ENCODE data around the gene ZNF609. TPM values are rescaled to one million over a fixed set of nuclear protein-coding genes. Genes with fewer than 3 reads are reported as not detected.

ZNF609 gene
- total RNA-seq, 3 donors from 2014 or later (not counting 1 experiment from before 2014, with no cell fraction given): 40.3 to 59.7 (median 55.3) TPM

GRCh38 chr15:64617727-64618126 is 157.3 kb downstream of the ZNF609 start:
- Mint-ChIP-seq H3K9me3 (no peaks in the 10 kb centered on the region), H3K4me3 (no peak overlapping the region)

GRCh38 chr15:64618138-64618537 is 157.8 kb downstream of the ZNF609 start:
- DNase-seq: no peak

More at GRCh38 chr15:64617727-64618126, 157.3 kb downstream of the ZNF609 start:
- DNase-seq (no peak), ATAC-seq (no peak)
- peaks cover 22% of the 10 kb centered on the region for H3K4me1 ChIP-seq (ENCODE audit: control insufficient read depth, insufficient read depth, low read length)
- no CpG with 5 or more reads among the region's 1 CpG for WGBS (ENCODE audit: insufficient coverage)
- H3K27ac ChIP-seq (ENCODE audit: low read length): no peak overlapping the region
- Mint-ChIP-seq H3K27ac (no peak overlapping the region), H3K36me3 (no peaks in the 10 kb centered on the region), H3K27me3 (ENCODE audit: low read depth in 2 of 2) (no peaks in the 10 kb centered on the region), H3K4me1 (peaks cover 42 to 54% of the 10 kb centered on the region in 2 donors)
- intact Hi-C loops (cut with micrococcal nuclease): no loop called here
- TF ChIP-seq CTCF (IDR thresholded peaks at IDR 0.05): no peak
- H3K27me3 ChIP-seq (ENCODE audit: control insufficient read depth, insufficient read depth, low read length): no peaks in the 10 kb centered on the region
- no peak overlapping the region for H3K4me3 ChIP-seq (ENCODE audit: low read length)
- H3K36me3 ChIP-seq (ENCODE audit: control insufficient read depth, insufficient read depth, low read length): no peaks in the 10 kb centered on the region
- H3K9me3 ChIP-seq (ENCODE audit: control insufficient read depth, insufficient read depth, low read length): no peaks in the 10 kb centered on the region

GRCh38 chr15:64618540-64618939 is 158.2 kb downstream of the ZNF609 start:
- H3K4me3 Mint-ChIP-seq: no peak overlapping the region
- peaks cover 50 to 62% of the 10 kb centered on the region in 2 donors for H3K4me1 Mint-ChIP-seq
- Histone ChIP-seq H3K4me1 (ENCODE audit: control insufficient read depth, insufficient read depth, low read length) (peaks cover 29% of the 10 kb centered on the region), H3K27ac (ENCODE audit: low read length) (no peak overlapping the region), H3K9me3 (ENCODE audit: control insufficient read depth, insufficient read depth, low read length) (no peaks in the 10 kb centered on the region), H3K27me3 (ENCODE audit: control insufficient read depth, insufficient read depth, low read length) (no peaks in the 10 kb centered on the region), H3K36me3 (ENCODE audit: control insufficient read depth, insufficient read depth, low read length) (no peaks in the 10 kb centered on the region), H3K4me3 (ENCODE audit: low read length) (no peak overlapping the region)
- no peak for TF ChIP-seq CTCF (IDR thresholded peaks at IDR 0.05)
- peak overlapping the region in 1 of 2 donors; percentile 4 for H3K27ac Mint-ChIP-seq
- intact Hi-C loops (cut with micrococcal nuclease): no loop called here
- no peaks in the 10 kb centered on the region for H3K9me3 Mint-ChIP-seq
- ATAC-seq (no peak), DNase-seq (no peak)
- no peaks in the 10 kb centered on the region for H3K27me3 Mint-ChIP-seq (ENCODE audit: low read depth in 2 of 2)
- 96% methylated on average over 11 of the region's 11 CpGs for WGBS (ENCODE audit: insufficient coverage)
- H3K36me3 Mint-ChIP-seq: no peaks in the 10 kb centered on the region

More at GRCh38 chr15:64618138-64618537, 157.8 kb downstream of the ZNF609 start:
- no peaks in the 10 kb centered on the region for H3K36me3 Mint-ChIP-seq
- 94% methylated on average over 5 of the region's 5 CpGs for WGBS (ENCODE audit: insufficient coverage)
- H3K9me3 Mint-ChIP-seq: no peaks in the 10 kb centered on the region
- TF ChIP-seq CTCF (IDR thresholded peaks at IDR 0.05): no peak
- Histone ChIP-seq H3K36me3 (ENCODE audit: control insufficient read depth, insufficient read depth, low read length) (no peaks in the 10 kb centered on the region), H3K9me3 (ENCODE audit: control insufficient read depth, insufficient read depth, low read length) (no peaks in the 10 kb centered on the region), H3K4me3 (ENCODE audit: low read length) (no peak overlapping the region), H3K27ac (ENCODE audit: low read length) (no peak overlapping the region), H3K27me3 (ENCODE audit: control insufficient read depth, insufficient read depth, low read length) (no peaks in the 10 kb centered on the region), H3K4me1 (ENCODE audit: control insufficient read depth, insufficient read depth, low read length) (peaks cover 26% of the 10 kb centered on the region)
- H3K4me1 Mint-ChIP-seq: peaks cover 46 to 58% of the 10 kb centered on the region in 2 donors
- no peaks in the 10 kb centered on the region for H3K27me3 Mint-ChIP-seq (ENCODE audit: low read depth in 2 of 2)
- H3K4me3 Mint-ChIP-seq: no peak overlapping the region
- intact Hi-C loops (cut with micrococcal nuclease): no loop called here
- no peak overlapping the region for H3K27ac Mint-ChIP-seq
- no peak for ATAC-seq
